CD4-positive, alpha-beta T cell treated with Interleukin-6 for 4 hours (primary cell): ENCODE measurements around the gene SELENOW.

Experiments used
- DNase-seq: peaks from one replicate; pipeline ENCODE4 v3.0.0-alpha.2; 2020; ENCODE audit warnings: mixed read lengths

The SELENOW gene

GRCh38 chr19:47824396-47824795, 45.9 kb downstream of the SELENOW start:
- DNase-seq, result no peak

GRCh38 chr19:47826800-47827199, 48.3 kb downstream of the SELENOW start:
- no peak for DNase-seq

GRCh38 chr19:47832723-47833122, 54.2 kb downstream of the SELENOW start:
- no peak for DNase-seq
